PFSK-1 (cell line): Measurements from ENCODE around the gene TDO2.
A peak's percentile ranks its signal among the peaks of the same experiment; 100 is the strongest.

Experiments
- FOXP2 ChIP-seq: optimal IDR thresholded peaks from 2 replicates; pipeline ENCODE3; 2011; ENCODE audit warnings: borderline replicate concordance, control low read depth, inconsistent platforms; ENCODE audit not compliant: insufficient read depth; ENCODE audit errors: extremely low read length, extremely low read depth
- POLR2AphosphoS5 ChIP-seq: IDR thresholded peaks from 2 replicates; pipeline ENCODE4 v1.6.1; 2012; ENCODE audit warnings: low read depth, mild to moderate bottlenecking, control low read depth, low read length, moderate library complexity
- REST ChIP-seq, 2 experiments: IDR thresholded peaks; 2 replicates each; pipeline versions ENCODE4 v1.6.1 to v1.8.0; 2011 to 2012; ENCODE audit warnings: low read depth in 2 of 2, low read length in 2 of 2, control low read depth in 1 of 2, inconsistent platforms in 1 of 2, mild to moderate bottlenecking in 1 of 2, moderate library complexity in 1 of 2; ENCODE audit not compliant: insufficient read depth in 1 of 2
- SIN3A ChIP-seq: IDR thresholded peaks from 2 replicates; pipeline ENCODE4 v1.6.1; 2012; ENCODE audit warnings: mild to moderate bottlenecking, low read length, moderate library complexity, borderline replicate concordance; ENCODE audit not compliant: insufficient read depth
- TAF1 ChIP-seq: IDR thresholded peaks from 2 replicates; pipeline ENCODE4 v1.6.1; 2012; ENCODE audit warnings: low read length, control low read depth, borderline replicate concordance; ENCODE audit not compliant: insufficient read depth

TDO2 gene

GRCh38 chr4:155889946-155890345, 13.6 kb upstream of the TDO2 start:
- no peak for TF ChIP-seq FOXP2
- no peak for TF ChIP-seq POLR2AphosphoS5
- no peak for TF ChIP-seq TAF1
- TF ChIP-seq SIN3A = no peak
- TF ChIP-seq REST (IDR thresholded peaks at IDR 0.05; ENCODE audit: insufficient read depth in 1 of 2, low read depth in 2 of 2, low read length in 2 of 2) = no peak

- no peak for TF ChIP-seq POLR2AphosphoS5
- TF ChIP-seq REST (IDR thresholded peaks at IDR 0.05; ENCODE audit: insufficient read depth in 1 of 2, low read depth in 2 of 2, low read length in 2 of 2) = peak in 1 of 2 experiments; percentile 45; a peak in 1 of 4 replicates
Observed at GRCh38 chr4:155891058-155891457, 12.4 kb upstream of the TDO2 start.

DNA sequence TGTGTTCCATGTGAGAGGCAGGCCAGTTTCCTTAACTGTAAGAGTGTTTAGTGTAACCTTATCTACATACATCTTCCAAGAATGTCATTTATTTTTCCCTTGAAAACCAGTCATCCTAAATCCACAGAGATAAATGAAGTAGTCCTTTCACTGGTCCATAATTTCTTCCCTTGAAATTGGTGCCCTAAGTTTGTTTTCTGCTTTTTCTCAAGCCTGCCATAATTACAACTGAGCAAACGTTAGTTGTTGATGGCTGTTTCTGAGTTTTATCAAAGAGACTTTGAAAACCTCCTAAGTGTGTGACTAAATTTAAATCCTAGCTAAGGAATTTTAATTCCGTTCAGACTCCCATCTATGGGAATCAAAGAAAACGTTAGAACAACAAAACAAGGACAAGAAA, 3.6 kb upstream of the TDO2 start:
- no peak for TF ChIP-seq SIN3A
- TF ChIP-seq REST (IDR thresholded peaks at IDR 0.05; ENCODE audit: insufficient read depth in 1 of 2, low read depth in 2 of 2, low read length in 2 of 2) = no peak
- TF ChIP-seq TAF1 = no peak
- TF ChIP-seq POLR2AphosphoS5 = no peak
- no peak for TF ChIP-seq FOXP2

- TF ChIP-seq SIN3A = no peak
- TF ChIP-seq TAF1 = no peak
- TF ChIP-seq REST (IDR thresholded peaks at IDR 0.05; ENCODE audit: insufficient read depth in 1 of 2, low read depth in 2 of 2, low read length in 2 of 2) = no peak
- no peak for TF ChIP-seq FOXP2
- TF ChIP-seq POLR2AphosphoS5 = no peak
Observed at GRCh38 chr4:155900381-155900780, 3.1 kb upstream of the TDO2 start.

- TF ChIP-seq POLR2AphosphoS5 = no peak
Observed at GRCh38 chr4:155901013-155901412, 2.5 kb upstream of the TDO2 start.

DNA sequence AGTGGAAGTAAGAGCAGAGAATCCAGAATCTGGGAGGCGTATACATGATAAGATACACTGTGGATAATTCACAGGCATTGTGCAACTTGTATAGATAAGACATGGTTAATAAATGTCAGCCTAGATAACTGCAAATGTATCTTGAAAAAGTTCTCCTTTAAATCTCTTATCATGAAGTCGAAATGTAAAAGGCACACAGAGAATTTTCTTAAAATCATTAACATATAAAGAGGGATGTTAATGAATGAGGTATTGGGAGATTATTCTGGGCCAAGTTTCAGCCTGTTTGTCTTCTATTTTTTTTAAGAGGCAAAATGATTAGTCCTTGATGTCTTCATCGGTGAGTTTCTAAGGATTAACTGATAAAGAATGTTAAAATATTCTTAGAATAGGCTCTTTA, 835 bp downstream of the TDO2 start:
- TF ChIP-seq SIN3A = no peak
